ENCODE data around the gene MYLK.

The MYLK gene

GRCh38 chr3:123832692-123833397 lies 51.3 kb downstream of the MYLK start:
- no peak for FAIRE-seq
- DNase-seq (ENCODE audit: insufficient read length, low spot score): no peak

- DNase-seq (ENCODE audit: insufficient read length, low spot score): no peak
- no peak for FAIRE-seq
Measured at GRCh38 chr3:123831420-123831819, 52.7 kb downstream of the MYLK start.

GRCh38 chr3:123821920-123822319 lies 62.2 kb downstream of the MYLK start:
- no peak for FAIRE-seq
- DNase-seq (ENCODE audit: insufficient read length, low spot score): no peak

- no peak for FAIRE-seq
- no peak for DNase-seq (ENCODE audit: insufficient read length, low spot score)
Measured at GRCh38 chr3:123819949-123820348, 64.2 kb downstream of the MYLK start.

GRCh38 chr3:123818921-123819429 lies 65.2 kb downstream of the MYLK start:
- DNase-seq (ENCODE audit: insufficient read length, low spot score) (no peak), FAIRE-seq (peak; percentile 31)

GRCh38 chr3:123818324-123818920 lies 65.7 kb downstream of the MYLK start:
- DNase-seq (ENCODE audit: insufficient read length, low spot score) (no peak), FAIRE-seq (peak; percentile 13)

GRCh38 chr3:123817413-123817812 lies 66.7 kb downstream of the MYLK start:
- FAIRE-seq (no peak), DNase-seq (ENCODE audit: insufficient read length, low spot score) (no peak)

- DNase-seq (ENCODE audit: insufficient read length, low spot score) (peak; percentile 49), FAIRE-seq (no peak)
Measured at GRCh38 chr3:123816673-123817207, 67.4 kb downstream of the MYLK start.

GRCh38 chr3:123815981-123816380 lies 68.2 kb downstream of the MYLK start:
- DNase-seq (ENCODE audit: insufficient read length, low spot score) (no peak), FAIRE-seq (peak; percentile 66)

GRCh38 chr3:123813876-123814275 lies 70.3 kb downstream of the MYLK start:
- DNase-seq (ENCODE audit: insufficient read length, low spot score) (no peak), FAIRE-seq (no peak)

- DNase-seq (ENCODE audit: insufficient read length, low spot score) (no peak), FAIRE-seq (no peak)
Measured at GRCh38 chr3:123809597-123809996, 74.5 kb downstream of the MYLK start.

GRCh38 chr3:123808812-123809211 lies 75.3 kb downstream of the MYLK start:
- FAIRE-seq (no peak), DNase-seq (ENCODE audit: insufficient read length, low spot score) (no peak)

GRCh38 chr3:123807820-123808219 lies 76.3 kb downstream of the MYLK start:
- no peak for DNase-seq (ENCODE audit: insufficient read length, low spot score)

GRCh38 chr3:123805504-123805903 lies 78.6 kb downstream of the MYLK start:
- DNase-seq (ENCODE audit: insufficient read length, low spot score) (no peak), FAIRE-seq (no peak)

More at GRCh38 chr3:123807820-123808219, 76.3 kb downstream of the MYLK start:
- FAIRE-seq: no peak

GRCh38 chr3:123805101-123805500 lies 79.0 kb downstream of the MYLK start:
- FAIRE-seq: no peak
- no peak for DNase-seq (ENCODE audit: insufficient read length, low spot score)

- FAIRE-seq (no peak), DNase-seq (ENCODE audit: insufficient read length, low spot score) (no peak)
Measured at GRCh38 chr3:123804676-123805075, 79.5 kb downstream of the MYLK start.

GRCh38 chr3:123803521-123803920 lies 80.6 kb downstream of the MYLK start:
- DNase-seq (ENCODE audit: insufficient read length, low spot score) (no peak), FAIRE-seq (no peak)

- FAIRE-seq (no peak), DNase-seq (ENCODE audit: insufficient read length, low spot score) (no peak)
Measured at GRCh38 chr3:123802007-123802625, 82.0 kb downstream of the MYLK start.

GRCh38 chr3:123801474-123801873 lies 82.7 kb downstream of the MYLK start:
- FAIRE-seq (no peak), DNase-seq (ENCODE audit: insufficient read length, low spot score) (no peak)

- FAIRE-seq (peak; percentile 33), DNase-seq (ENCODE audit: insufficient read length, low spot score) (no peak)
Measured at GRCh38 chr3:123800362-123800682, 83.8 kb downstream of the MYLK start.

- DNase-seq (ENCODE audit: insufficient read length, low spot score) (no peak), FAIRE-seq (no peak)
Measured at GRCh38 chr3:123799544-123800361, 84.4 kb downstream of the MYLK start.

Measured in HTR-8/SVneo (cell line).